Esophagus squamous epithelium (tissue), 4 donors: ENCODE data around the gene ASGR1.

ENCODE experiments used
- CTCF ChIP-seq, 6 experiments: fragments of 450-650 bp in 4 of 6; fragments of 200-600 bp in 2 of 6; sonication (generic) in 2 of 6; IDR thresholded peaks; one replicate each; pipeline ENCODE4 v1.5.1; 2016 to 2019; ENCODE audit warnings: antibody characterized with exemption in 6 of 6, mild to moderate bottlenecking in 4 of 6, moderate library complexity in 4 of 6
- POLR2A ChIP-seq, 4 donors: fragments of 450-650 bp; IDR thresholded peaks; one replicate each; pipeline ENCODE4 v1.6.1; 2017; ENCODE audit warnings: antibody characterized with exemption in 4 of 4, mild to moderate bottlenecking in 4 of 4, moderate library complexity in 3 of 4

- no peak for TF ChIP-seq CTCF (IDR thresholded peaks at IDR 0.05)
- TF ChIP-seq POLR2A (IDR thresholded peaks at IDR 0.05), result no peak
Measured at GRCh38 chr17:7215136-7215638, 36.0 kb upstream of the ASGR1 start.
